ENCODE measurements around the gene FBLN2.

Gene FBLN2

DNA sequence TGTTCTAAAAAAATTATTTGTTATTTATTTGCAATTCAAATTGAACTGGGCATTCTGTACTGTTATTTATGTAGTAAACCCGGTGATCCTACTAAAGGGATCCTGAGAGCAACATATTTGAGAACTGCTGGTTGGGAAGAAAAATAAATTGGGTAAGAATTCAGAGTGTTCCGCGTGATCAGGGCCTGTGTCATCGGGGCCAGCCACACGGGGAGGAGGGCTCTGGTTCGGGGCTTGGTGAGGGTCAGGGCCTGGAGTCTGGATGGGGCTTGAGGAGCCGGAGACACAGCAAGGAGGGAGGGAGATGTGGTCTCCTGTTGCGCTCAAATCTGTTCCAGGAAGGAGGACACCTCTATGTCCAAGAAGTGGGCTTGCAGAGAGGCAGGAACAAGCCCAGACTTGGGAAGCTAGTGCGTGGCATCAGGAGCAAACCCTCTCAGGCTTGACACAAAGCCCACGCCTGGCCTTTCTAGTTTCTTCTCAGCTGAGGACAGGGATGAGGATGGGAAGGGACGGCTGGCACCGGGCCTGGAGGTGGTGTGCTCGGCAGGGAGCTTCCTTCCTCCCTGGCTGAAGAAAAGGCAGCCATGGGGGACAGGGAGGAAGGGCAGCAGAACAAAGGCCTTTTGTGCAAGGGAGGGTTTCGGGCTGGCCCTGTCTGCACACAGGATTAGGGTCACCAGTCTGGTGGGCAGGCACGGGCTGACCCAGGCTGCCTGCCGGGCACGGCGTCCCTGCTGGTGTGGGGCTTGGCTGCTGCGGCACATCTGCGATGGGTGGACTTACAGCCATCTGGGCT is 22.9 kb upstream of the FBLN2 start:
- H3K27me3 ChIP-seq (replicated peaks), result no peaks in the 10 kb centered on the region
- H3K4me3 ChIP-seq (ENCODE audit: low read depth, low read length), result no peak overlapping the region
- H3K36me3 ChIP-seq (replicated peaks), result no peaks in the 10 kb centered on the region
- DNase-seq, result no peak
- TF ChIP-seq, protein P1, sequence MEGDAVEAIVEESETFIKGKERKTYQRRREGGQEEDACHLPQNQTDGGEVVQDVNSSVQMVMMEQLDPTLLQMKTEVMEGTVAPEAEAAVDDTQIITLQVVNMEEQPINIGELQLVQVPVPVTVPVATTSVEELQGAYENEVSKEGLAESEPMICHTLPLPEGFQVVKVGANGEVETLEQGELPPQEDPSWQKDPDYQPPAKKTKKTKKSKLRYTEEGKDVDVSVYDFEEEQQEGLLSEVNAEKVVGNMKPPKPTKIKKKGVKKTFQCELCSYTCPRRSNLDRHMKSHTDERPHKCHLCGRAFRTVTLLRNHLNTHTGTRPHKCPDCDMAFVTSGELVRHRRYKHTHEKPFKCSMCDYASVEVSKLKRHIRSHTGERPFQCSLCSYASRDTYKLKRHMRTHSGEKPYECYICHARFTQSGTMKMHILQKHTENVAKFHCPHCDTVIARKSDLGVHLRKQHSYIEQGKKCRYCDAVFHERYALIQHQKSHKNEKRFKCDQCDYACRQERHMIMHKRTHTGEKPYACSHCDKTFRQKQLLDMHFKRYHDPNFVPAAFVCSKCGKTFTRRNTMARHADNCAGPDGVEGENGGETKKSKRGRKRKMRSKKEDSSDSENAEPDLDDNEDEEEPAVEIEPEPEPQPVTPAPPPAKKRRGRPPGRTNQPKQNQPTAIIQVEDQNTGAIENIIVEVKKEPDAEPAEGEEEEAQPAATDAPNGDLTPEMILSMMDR (IDR thresholded peaks at IDR 0.05; ENCODE audit: low read depth, low read length, missing control alignments), result no peak
- in situ Hi-C loops (cut with HindIII; ENCODE audit: low pct_ligation_motif_present, low sequenced_read_pairs), result no loop called here
- peak overlapping the region; percentile 13 for H3K27ac ChIP-seq

DNA sequence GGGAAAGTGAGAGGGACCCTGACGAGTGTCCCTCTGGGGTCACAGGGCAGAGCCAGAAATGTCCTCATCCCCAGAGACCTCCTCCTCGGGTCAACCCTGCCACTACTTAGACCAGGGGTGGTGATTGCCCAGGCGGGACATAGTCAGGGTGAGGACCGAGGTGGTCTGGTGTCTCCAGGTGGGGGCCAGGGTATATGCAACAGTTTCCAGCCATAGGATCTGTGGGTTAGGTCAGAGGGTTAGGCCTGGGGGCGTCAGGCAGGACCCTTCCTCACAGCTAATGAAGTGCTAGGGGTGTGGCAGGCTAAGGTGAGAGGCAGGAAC is 22.3 kb upstream of the FBLN2 start:
- no peaks in the 10 kb centered on the region for H3K36me3 ChIP-seq (replicated peaks)
- H3K27ac ChIP-seq, result no peak overlapping the region
- no peak for DNase-seq
- H3K4me3 ChIP-seq (ENCODE audit: low read depth, low read length), result no peak overlapping the region
- no peaks in the 10 kb centered on the region for H3K27me3 ChIP-seq (replicated peaks)
- in situ Hi-C loops (cut with HindIII; ENCODE audit: low pct_ligation_motif_present, low sequenced_read_pairs), result no loop called here
- TF ChIP-seq, protein P1 (IDR thresholded peaks at IDR 0.05; ENCODE audit: low read depth, low read length, missing control alignments), result no peak

DNA sequence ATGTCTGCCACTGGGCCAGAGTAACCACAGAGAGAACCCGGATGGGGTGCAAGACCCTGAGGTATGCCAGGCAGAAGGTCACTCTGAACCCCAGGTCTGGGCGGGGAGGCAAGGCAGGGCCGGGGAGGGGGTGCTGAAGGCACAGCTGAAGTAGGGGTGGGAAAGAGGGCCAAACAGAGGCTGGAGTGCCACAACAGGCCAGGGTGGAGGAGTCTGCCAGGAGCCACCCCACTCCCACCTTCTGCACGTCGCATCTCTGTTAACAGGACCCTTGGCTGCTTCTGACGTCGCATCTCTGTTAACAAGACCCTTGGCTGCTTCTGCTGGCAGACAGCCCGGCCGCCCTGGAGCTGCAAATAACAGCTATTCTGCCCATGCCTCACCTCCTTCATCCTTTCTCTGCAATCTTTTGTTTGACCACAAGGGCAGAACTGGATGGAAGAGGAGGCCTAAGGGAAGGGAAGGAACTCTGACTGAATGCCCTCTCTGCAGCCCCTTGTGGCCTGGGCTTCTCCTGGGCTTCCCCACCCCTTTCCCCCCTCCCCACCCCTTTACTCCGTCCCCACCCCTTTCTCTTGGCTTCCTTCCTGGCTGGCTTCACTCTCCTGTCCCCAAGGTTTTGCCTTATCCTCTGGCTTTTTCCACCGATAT is 20.6 kb upstream of the FBLN2 start:
- no peak for DNase-seq
- TF ChIP-seq, protein P1 (IDR thresholded peaks at IDR 0.05; ENCODE audit: low read depth, low read length, missing control alignments), result peak; percentile 65
- no peaks in the 10 kb centered on the region for H3K36me3 ChIP-seq (replicated peaks)
- in situ Hi-C loops (cut with HindIII; ENCODE audit: low pct_ligation_motif_present, low sequenced_read_pairs), result no loop called here
- no peak overlapping the region for H3K4me3 ChIP-seq (ENCODE audit: low read depth, low read length)
- no peak overlapping the region for H3K27ac ChIP-seq
- no peaks in the 10 kb centered on the region for H3K27me3 ChIP-seq (replicated peaks)

DNA sequence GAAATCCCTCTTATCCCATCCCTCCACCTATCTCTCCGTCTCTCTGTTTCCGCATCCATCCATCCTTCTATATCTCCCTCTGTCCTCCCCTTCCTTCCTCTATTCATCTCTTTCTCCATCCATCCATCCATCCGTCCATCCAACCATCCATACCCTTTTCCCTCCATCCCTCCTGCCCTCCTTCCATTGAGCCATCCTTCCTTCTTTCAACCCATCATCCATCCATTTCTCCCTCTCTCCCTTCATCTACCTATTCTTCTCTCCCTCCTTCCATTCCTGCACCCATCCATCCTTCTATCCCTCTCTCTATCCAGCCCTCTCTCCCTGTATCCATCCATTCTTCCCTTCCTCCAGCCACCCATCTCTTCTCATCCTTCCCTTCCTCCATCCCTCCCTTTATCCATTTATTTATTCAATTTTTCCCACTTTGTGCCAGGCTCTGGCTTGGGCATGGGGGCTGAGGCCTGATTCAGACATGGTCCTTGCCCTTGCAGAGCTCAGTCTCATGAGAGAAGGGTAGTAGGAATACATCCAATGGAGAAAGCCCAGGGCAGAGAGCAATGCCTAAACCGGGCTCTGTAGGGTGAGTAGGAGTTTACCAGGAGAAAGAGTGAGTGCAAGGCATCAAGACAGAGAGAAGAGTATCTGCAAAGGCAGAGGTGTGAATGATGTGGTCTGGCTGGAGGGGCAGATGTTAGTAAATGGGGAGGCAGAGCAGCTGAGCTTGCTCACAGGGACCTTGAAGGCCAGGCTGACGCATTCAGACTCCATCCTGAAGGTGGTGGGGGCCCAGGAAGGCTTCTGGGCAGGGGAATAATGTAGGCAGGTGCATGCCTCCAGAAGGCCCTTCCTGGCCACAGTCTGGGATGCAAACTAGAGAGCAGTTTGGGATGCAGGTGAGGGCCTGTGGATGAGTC is 19.5 kb upstream of the FBLN2 start:
- Histone ChIP-seq H3K27me3 (replicated peaks) (no peaks in the 10 kb centered on the region), H3K4me3 (ENCODE audit: low read depth, low read length) (no peak overlapping the region), H3K36me3 (replicated peaks) (no peaks in the 10 kb centered on the region), H3K27ac (no peak overlapping the region)
- in situ Hi-C loops (cut with HindIII; ENCODE audit: low pct_ligation_motif_present, low sequenced_read_pairs), result no loop called here
- TF ChIP-seq, protein P1 (IDR thresholded peaks at IDR 0.05; ENCODE audit: low read depth, low read length, missing control alignments), result no peak
- DNase-seq, result no peak

DNA sequence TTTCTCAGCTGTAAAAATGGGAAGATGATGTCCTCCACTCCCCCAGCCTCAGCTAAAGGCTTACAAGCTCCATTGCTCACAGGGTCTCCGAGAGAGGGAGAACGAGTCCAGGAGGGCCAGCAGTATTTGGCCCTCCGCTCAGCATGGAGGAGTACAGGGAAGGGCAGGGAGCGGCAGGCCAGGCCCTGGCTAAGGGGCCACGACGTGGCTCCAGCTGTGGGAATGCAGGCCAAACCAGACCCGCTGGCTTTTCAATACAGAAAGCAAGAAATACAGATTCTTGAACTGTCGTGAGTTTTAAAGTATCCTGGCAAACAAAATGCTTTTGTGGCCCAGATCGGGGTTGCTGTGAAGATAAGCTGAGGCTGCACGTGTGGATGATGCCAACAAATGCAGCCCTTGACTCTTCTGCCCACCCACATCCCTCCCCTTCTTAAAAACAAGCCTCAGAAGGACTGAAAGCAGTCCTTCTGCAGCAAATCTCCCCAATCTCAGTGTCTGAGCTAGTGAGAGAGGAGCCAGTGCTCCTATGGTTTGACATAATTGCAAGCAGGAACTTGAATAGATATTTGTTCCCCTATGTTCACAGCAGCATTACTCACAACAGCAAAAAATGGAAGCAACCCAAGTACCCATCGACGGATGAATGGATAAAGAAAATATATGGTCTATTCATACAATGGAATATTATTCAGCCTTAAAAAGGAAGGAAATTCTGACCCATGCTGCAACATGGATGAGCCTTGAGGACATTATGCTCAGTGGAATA is 18.5 kb upstream of the FBLN2 start:
- Histone ChIP-seq H3K4me3 (ENCODE audit: low read depth, low read length) (no peak overlapping the region), H3K27ac (no peak overlapping the region), H3K36me3 (replicated peaks) (no peaks in the 10 kb centered on the region), H3K27me3 (replicated peaks) (no peaks in the 10 kb centered on the region)
- TF ChIP-seq, protein P1 (IDR thresholded peaks at IDR 0.05; ENCODE audit: low read depth, low read length, missing control alignments), result no peak
- in situ Hi-C loops (cut with HindIII; ENCODE audit: low pct_ligation_motif_present, low sequenced_read_pairs), result no loop called here
- no peak for DNase-seq

Measured in brain microvascular endothelial cell (primary cell).